GM12891 (cell line): ENCODE measurements around the gene CAMK1G.

Source experiments
- PAX5 ChIP-seq: IDR thresholded peaks from 2 replicates; pipeline ENCODE4 v1.6.1; 2011; ENCODE audit warnings: low read length, moderate library complexity, mild to moderate bottlenecking; ENCODE audit not compliant: insufficient read depth, severe bottlenecking
- POLR2A ChIP-seq: IDR thresholded peaks from 2 replicates; pipeline ENCODE4 v1.6.1; 2011; ENCODE audit warnings: low read depth, low read length, control low read depth
- POLR2AphosphoS5 ChIP-seq: IDR thresholded peaks from 2 replicates; pipeline ENCODE4 v1.6.1; 2011; ENCODE audit warnings: low read depth, low read length, control low read depth
- POU2F2 ChIP-seq: IDR thresholded peaks from 2 replicates; pipeline ENCODE4 v1.6.1; 2011; ENCODE audit warnings: low read depth, mild to moderate bottlenecking, control low read depth, low read length, moderate library complexity
- SPI1 ChIP-seq: IDR thresholded peaks from 2 replicates; pipeline ENCODE4 v1.6.1; 2011; ENCODE audit warnings: low read depth, low read length, control low read depth
- TAF1 ChIP-seq: IDR thresholded peaks from 2 replicates; pipeline ENCODE4 v1.6.1; 2011; ENCODE audit warnings: low read depth, low read length, control low read depth

- no peak for TF ChIP-seq TAF1
- TF ChIP-seq POLR2AphosphoS5 = no peak
- TF ChIP-seq POLR2A = no peak
- TF ChIP-seq SPI1 = no peak
- TF ChIP-seq PAX5 = no peak
- no peak for TF ChIP-seq POU2F2
These were observed 33.6 kb downstream of the CAMK1G start for GRCh38 chr1:209617047-209617673.
